WTC11 (cell line): Measurements from ENCODE around the gene PER3. TPM values are rescaled to one million over a fixed set of nuclear protein-coding genes. Genes with fewer than 3 reads are reported as not detected.

ENCODE experiments used
- ATF2 ChIP-seq: sonication (generic); formaldehyde crosslinking; IDR thresholded peaks from 2 replicates; pipeline ENCODE4 v1.8.1; 2022; ENCODE audit warnings: low read depth, missing genetic modification reagents, borderline replicate concordance
- E2F5 ChIP-seq: sonication (generic); formaldehyde crosslinking; IDR thresholded peaks from 2 replicates; pipeline ENCODE4 v1.8.1; 2022; ENCODE audit warnings: mild to moderate bottlenecking, moderate library complexity, missing genetic modification reagents
- ELF4 ChIP-seq: sonication (generic); formaldehyde crosslinking; IDR thresholded peaks from 2 replicates; pipeline ENCODE4 v1.8.1; 2022; ENCODE audit warnings: low read depth, mild to moderate bottlenecking, moderate library complexity, missing genetic modification reagents
- ESRRA ChIP-seq: sonication (generic); formaldehyde crosslinking; IDR thresholded peaks from 2 replicates; pipeline ENCODE4 v1.8.1; 2022; ENCODE audit warnings: mild to moderate bottlenecking, missing genetic modification reagents, borderline replicate concordance
- ETV6 ChIP-seq: sonication (generic); formaldehyde crosslinking; IDR thresholded peaks from 2 replicates; pipeline ENCODE4 v1.8.1; 2022; ENCODE audit warnings: mild to moderate bottlenecking, missing genetic modification reagents
- FOXP1 ChIP-seq: sonication (generic); formaldehyde crosslinking; IDR thresholded peaks from 2 replicates; pipeline ENCODE4 v1.8.0; 2022; ENCODE audit warnings: missing genetic modification reagents, mild to moderate bottlenecking, moderate library complexity, borderline replicate concordance
- GABPB1 ChIP-seq: sonication (generic); formaldehyde crosslinking; IDR thresholded peaks from 2 replicates; pipeline ENCODE4 v1.8.1; 2023; ENCODE audit warnings: mild to moderate bottlenecking, missing genetic modification reagents
- GRHL2 ChIP-seq: fragments of 250-450 bp; sonication (Bioruptor Pico); IDR thresholded peaks from 2 replicates; pipeline ENCODE4 v1.8.0; 2022; ENCODE audit warnings: mild to moderate bottlenecking, moderate library complexity; ENCODE audit not compliant: insufficient replicate concordance, severe bottlenecking
- KAT7 ChIP-seq: sonication (generic); formaldehyde crosslinking; IDR thresholded peaks from 2 replicates; pipeline ENCODE4 v1.8.1; 2023; ENCODE audit warnings: missing genetic modification reagents, mild to moderate bottlenecking, borderline replicate concordance
- MXD4 ChIP-seq: fragments of 250-450 bp; sonication (Bioruptor Pico); IDR thresholded peaks from 2 replicates; pipeline ENCODE4 v1.8.0; 2021; ENCODE audit warnings: mild to moderate bottlenecking, moderate library complexity, borderline replicate concordance
- NFYB ChIP-seq: sonication (generic); formaldehyde crosslinking; conservative IDR thresholded peaks from 2 replicates; pipeline ENCODE4 v1.8.0; 2022; ENCODE audit warnings: low read depth, missing genetic modification reagents
- SOX15 ChIP-seq: fragments of 250-450 bp; sonication (Bioruptor Pico); IDR thresholded peaks from 2 replicates; pipeline ENCODE4 v1.9.0; 2021; ENCODE audit warnings: mild to moderate bottlenecking
- SP1 ChIP-seq: sonication (generic); formaldehyde crosslinking; conservative IDR thresholded peaks from 2 replicates; pipeline ENCODE4 v1.8.1; 2022; ENCODE audit warnings: missing genetic modification reagents
- TCF7 ChIP-seq: sonication (generic); formaldehyde crosslinking; IDR thresholded peaks from 2 replicates; pipeline ENCODE4 v1.8.0; 2022; ENCODE audit warnings: mild to moderate bottlenecking, low read depth, missing genetic modification reagents, moderate library complexity
- TEAD4 ChIP-seq: sonication (generic); formaldehyde crosslinking; IDR thresholded peaks from 2 replicates; pipeline ENCODE4 v1.8.0; 2022; ENCODE audit warnings: mild to moderate bottlenecking, missing genetic modification reagents
- USF1 ChIP-seq: sonication (generic); formaldehyde crosslinking; IDR thresholded peaks from 2 replicates; pipeline ENCODE4 v1.8.0; 2022; ENCODE audit warnings: mild to moderate bottlenecking, missing genetic modification reagents
- ZNF232 ChIP-seq: sonication (generic); formaldehyde crosslinking; IDR thresholded peaks from 2 replicates; pipeline ENCODE4 v1.8.0; 2022; ENCODE audit warnings: mild to moderate bottlenecking, missing genetic modification reagents
- ZNF396 ChIP-seq: fragments of 250-450 bp; sonication (Bioruptor Pico); IDR thresholded peaks from 2 replicates; pipeline ENCODE4 v1.8.0; 2021; ENCODE audit warnings: mild to moderate bottlenecking, moderate library complexity, borderline replicate concordance
- ZNF512 ChIP-seq: sonication (generic); formaldehyde crosslinking; IDR thresholded peaks from 2 replicates; pipeline ENCODE4 v1.8.1; 2022; ENCODE audit warnings: missing genetic modification reagents, borderline replicate concordance
- ZNF671 ChIP-seq: fragments of 250-450 bp; sonication (Bioruptor Pico); IDR thresholded peaks from 2 replicates; pipeline ENCODE4 v1.8.0; 2021; ENCODE audit warnings: mild to moderate bottlenecking
- total RNA-seq: library from RNA; stranded (reverse); gene quantifications from 3 replicates; pipeline ENCODE4 v1.2.3, GENCODE V29; 2021
- TF ChIP-seq, protein P1 (sequence below): sonication (generic); formaldehyde crosslinking; IDR thresholded peaks from 2 replicates; pipeline ENCODE4 v1.8.0; 2022; ENCODE audit warnings: mild to moderate bottlenecking, missing genetic modification reagents
- TF ChIP-seq, protein P2 (sequence below): fragments of 250-450 bp; sonication (Bioruptor Pico); IDR thresholded peaks from 2 replicates; pipeline ENCODE4 v1.9.0; 2021; ENCODE audit warnings: moderate library complexity, mild to moderate bottlenecking, inconsistent platforms, borderline replicate concordance

PER3 gene
- total RNA-seq, 1 experiment from 2014 or later = 8.5 TPM

DNA sequence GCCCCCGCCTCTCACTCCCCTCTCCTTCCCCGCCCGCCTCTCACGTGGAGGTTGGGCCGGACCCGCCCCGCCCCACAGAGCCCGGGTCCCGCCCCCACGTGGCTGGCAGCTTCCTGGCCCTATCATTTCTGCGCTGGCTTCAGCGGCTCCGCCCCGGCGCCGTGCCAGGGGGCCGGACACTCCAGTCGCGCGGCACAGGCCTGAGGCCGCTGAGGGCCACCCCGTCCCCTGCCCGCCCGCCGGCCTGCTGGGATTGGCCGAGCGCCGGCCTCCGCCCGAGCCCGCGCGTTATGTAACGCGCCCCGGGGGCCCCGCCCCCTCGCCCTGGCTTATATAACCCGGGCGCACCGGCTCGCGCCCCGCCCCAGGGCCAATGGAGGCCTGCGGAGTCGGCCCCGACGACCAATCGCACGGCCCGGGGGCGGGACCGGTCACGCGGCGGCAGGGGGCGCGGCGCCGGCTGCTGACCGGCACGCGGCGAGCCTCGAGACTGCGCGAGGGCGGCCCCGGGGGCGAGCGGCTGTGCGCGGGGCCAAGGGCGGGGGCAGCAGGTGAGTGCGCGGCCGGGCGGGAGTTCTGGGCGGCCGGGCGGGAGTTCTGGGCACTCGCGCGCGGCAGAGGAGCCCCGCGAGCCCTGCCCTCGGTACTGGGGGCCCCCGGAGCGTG lies at the start of gene PER3 (continued):
- no peak for TF ChIP-seq ATF2
- TF ChIP-seq GRHL2 (CRISPR knock-in tag) = no peak
- TF ChIP-seq SOX15 (CRISPR knock-in tag) = no peak
- peak; percentile 41; the same call in 1 of the 2 replicates for TF ChIP-seq ZNF232 (CRISPR knock-in tag)
- TF ChIP-seq MXD4 (CRISPR knock-in tag) = no peak
- TF ChIP-seq ZNF396 (CRISPR knock-in tag) = no peak
- peak; percentile 97 for TF ChIP-seq SP1 (CRISPR knock-in tag)
- TF ChIP-seq, protein P1, sequence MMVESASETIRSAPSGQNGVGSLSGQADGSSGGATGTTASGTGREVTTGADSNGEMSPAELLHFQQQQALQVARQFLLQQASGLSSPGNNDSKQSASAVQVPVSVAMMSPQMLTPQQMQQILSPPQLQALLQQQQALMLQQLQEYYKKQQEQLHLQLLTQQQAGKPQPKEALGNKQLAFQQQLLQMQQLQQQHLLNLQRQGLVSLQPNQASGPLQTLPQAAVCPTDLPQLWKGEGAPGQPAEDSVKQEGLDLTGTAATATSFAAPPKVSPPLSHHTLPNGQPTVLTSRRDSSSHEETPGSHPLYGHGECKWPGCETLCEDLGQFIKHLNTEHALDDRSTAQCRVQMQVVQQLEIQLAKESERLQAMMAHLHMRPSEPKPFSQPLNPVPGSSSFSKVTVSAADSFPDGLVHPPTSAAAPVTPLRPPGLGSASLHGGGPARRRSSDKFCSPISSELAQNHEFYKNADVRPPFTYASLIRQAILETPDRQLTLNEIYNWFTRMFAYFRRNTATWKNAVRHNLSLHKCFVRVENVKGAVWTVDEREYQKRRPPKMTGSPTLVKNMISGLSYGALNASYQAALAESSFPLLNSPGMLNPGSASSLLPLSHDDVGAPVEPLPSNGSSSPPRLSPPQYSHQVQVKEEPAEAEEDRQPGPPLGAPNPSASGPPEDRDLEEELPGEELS (CRISPR knock-in tag) = peak; percentile 95
- TF ChIP-seq NFYB (CRISPR knock-in tag) = peak; percentile 78
- TF ChIP-seq USF1 = peak; percentile 54; the same call in 1 of the 2 replicates
- TF ChIP-seq ETV6 (CRISPR knock-in tag) = peak; percentile 59; the same call in 1 of the 2 replicates
- TF ChIP-seq ESRRA = peak; percentile 89; the same call in 1 of the 2 replicates
- TF ChIP-seq ELF4 (CRISPR knock-in tag) = 0 out of 2 replicates have a peak, but pooled peaks have one; percentile 20
- no peak for TF ChIP-seq E2F5 (CRISPR knock-in tag)
- no peak for TF ChIP-seq KAT7 (CRISPR knock-in tag)
- TF ChIP-seq ZNF512 (CRISPR knock-in tag) = no peak
- TF ChIP-seq TEAD4 (CRISPR knock-in tag) = no peak
- TF ChIP-seq GABPB1 (CRISPR knock-in tag) = no peak
- TF ChIP-seq, protein P2, sequence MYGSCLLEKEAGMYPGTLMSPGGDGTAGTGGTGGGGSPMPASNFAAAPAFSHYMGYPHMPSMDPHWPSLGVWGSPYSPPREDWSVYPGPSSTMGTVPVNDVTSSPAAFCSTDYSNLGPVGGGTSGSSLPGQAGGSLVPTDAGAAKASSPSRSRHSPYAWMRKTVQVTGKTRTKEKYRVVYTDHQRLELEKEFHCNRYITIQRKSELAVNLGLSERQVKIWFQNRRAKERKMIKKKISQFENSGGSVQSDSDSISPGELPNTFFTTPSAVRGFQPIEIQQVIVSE (CRISPR knock-in tag) = no peak
- peak; percentile 98 for TF ChIP-seq FOXP1 (CRISPR knock-in tag)
- no peak for TF ChIP-seq ZNF671 (CRISPR knock-in tag)
- TF ChIP-seq TCF7 (CRISPR knock-in tag) = peak; percentile 95
